Esophagus muscularis mucosa (tissue), 3 donors: ENCODE results near the gene TENM3.

ENCODE experiments used
- EP300 ChIP-seq: sonication (generic); formaldehyde crosslinking; IDR thresholded peaks from one replicate; pipeline ENCODE4 v1.6.1; 2017; ENCODE audit warnings: antibody characterized with exemption
- TF ChIP-seq, protein P1 (sequence below), 3 experiments: fragments of 200-600 bp in 2 of 3; fragments of 450-650 bp in 1 of 3; sonication (generic) in 2 of 3; IDR thresholded peaks; one replicate each; pipeline ENCODE4 v1.5.1; 2017 to 2019; ENCODE audit warnings: antibody characterized with exemption in 3 of 3, mild to moderate bottlenecking in 2 of 3, moderate library complexity in 1 of 3

DNA sequence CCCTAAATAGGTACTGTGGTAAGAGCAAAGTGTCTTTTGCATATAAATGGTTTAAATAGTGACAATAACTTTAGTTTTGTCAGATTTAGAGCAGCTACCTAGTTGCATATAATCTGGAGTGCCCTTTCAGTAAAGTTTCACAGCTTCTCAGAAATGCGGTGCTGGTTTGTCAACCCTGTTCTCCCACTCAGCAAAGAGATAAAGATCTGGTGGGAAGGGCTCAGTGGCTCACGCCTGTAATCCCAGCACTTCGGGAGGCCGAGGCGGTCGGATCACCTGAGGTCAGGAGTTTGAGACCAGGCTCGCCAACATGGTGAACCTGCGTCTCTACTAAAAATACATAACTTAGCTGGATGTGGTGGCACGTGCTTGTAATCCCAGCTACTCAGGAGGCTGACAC is 45.6 kb upstream of the TENM3 start:
- TF ChIP-seq, protein P1, sequence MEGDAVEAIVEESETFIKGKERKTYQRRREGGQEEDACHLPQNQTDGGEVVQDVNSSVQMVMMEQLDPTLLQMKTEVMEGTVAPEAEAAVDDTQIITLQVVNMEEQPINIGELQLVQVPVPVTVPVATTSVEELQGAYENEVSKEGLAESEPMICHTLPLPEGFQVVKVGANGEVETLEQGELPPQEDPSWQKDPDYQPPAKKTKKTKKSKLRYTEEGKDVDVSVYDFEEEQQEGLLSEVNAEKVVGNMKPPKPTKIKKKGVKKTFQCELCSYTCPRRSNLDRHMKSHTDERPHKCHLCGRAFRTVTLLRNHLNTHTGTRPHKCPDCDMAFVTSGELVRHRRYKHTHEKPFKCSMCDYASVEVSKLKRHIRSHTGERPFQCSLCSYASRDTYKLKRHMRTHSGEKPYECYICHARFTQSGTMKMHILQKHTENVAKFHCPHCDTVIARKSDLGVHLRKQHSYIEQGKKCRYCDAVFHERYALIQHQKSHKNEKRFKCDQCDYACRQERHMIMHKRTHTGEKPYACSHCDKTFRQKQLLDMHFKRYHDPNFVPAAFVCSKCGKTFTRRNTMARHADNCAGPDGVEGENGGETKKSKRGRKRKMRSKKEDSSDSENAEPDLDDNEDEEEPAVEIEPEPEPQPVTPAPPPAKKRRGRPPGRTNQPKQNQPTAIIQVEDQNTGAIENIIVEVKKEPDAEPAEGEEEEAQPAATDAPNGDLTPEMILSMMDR (IDR thresholded peaks at IDR 0.05) = no peak
- no peak for TF ChIP-seq EP300
